ENCODE results near the gene MMD.
"Not testable (repeated sequence)": the region's sequence is repeated elsewhere in the genome, so short reads cannot be mapped to it uniquely, and the experiment has no call there.

Gene MMD

GRCh38 chr17:55421179-55421934, at the start of gene MMD:
Gene MMD, minus strand, starts transcription at chr17:55421835. Its CDS starts 140 bp downstream, at chr17:55421695.
- no peak for DNase-seq (ENCODE audit: low read depth in 2 of 2)

DNA sequence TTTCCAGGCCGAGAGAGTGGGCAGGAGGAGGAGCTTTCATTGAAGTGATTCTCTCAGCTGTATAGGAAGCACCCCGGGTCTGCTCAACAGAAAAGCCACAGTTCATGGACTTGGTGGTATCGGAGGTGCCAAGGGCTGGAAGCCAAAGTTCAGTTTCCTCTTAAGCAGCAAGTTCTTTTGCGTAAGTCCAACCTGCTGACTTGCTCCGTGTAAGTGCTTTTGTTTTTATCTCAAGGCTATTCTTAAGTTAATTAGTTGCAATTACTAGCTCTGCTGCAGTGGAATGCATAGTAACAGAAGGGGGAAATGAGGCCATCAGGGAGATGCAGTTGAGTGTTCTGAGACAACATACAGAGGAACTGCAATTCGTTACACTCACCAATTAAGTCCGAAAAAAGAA, 45.0 kb upstream of the MMD start:
- DNase-seq (ENCODE audit: low read depth in 2 of 2): no peak

DNA sequence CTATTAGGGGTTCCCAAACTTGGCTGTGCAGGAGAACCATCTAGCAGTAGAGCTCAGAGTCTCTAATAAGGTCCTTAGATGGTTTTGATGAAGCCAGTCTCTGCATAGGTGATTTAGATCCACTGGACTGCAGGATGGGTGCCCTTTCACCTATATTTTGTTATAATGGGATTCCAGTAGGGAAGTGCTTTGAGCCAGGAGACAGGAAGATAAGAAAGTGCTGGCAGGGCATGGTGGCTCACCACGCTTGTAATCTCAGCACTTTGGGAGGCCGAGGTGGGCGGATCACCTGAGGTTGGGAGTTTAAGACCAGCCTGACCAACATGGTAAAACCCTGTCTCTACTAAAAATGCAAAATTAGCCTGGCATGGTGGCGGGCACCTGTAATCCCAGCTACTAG, 44.1 kb upstream of the MMD start:
- not testable (repeated sequence) for DNase-seq (ENCODE audit: low read depth in 2 of 2)

DNA sequence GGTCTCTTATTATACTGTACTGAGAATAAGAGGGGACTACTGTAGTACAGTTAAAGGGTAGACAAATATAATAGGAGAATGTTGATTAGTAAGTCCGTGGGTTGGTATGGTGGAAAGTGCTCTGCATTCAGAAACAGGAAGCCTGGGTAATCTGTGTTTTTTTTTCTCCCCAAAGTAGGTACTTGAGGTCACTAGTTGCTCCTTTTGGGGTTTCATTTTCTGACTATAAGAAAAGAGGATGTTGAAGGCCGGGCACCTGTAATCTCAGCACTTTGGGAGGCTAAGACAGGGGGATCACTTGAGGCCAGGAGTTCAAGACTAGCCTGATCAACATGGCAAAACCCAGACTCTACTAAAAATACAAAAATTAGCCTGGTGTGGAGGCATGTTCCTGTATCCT, 42.0 kb upstream of the MMD start:
- DNase-seq (ENCODE audit: low read depth in 2 of 2): no peak

GRCh38 chr17:55462711-55463110, 41.1 kb upstream of the MMD start:
- no peak for DNase-seq (ENCODE audit: low read depth in 2 of 2)

GRCh38 chr17:55462234-55462633, 40.6 kb upstream of the MMD start:
- DNase-seq (ENCODE audit: low read depth in 2 of 2): no peak

DNA sequence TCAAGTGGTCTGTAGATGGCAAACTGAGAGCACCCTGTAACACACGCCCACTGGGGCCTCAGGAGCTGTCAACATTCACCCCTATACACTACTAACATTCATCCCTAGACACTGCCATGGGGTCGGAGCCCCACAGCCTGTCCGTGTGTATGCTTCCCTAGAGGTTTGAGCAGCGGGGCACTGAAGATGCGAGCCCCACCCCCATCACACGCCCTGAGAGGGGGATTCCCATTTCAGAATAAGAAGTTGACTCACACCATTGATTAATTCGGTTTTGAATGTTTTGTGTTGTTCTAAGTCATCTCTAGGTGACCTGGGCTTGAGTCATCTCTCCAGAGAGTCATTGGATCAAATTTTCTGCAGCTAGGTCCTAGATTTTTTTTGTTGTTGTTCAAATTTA, 37.3 kb upstream of the MMD start:
- no peak for DNase-seq (ENCODE audit: low read depth in 2 of 2)

DNA sequence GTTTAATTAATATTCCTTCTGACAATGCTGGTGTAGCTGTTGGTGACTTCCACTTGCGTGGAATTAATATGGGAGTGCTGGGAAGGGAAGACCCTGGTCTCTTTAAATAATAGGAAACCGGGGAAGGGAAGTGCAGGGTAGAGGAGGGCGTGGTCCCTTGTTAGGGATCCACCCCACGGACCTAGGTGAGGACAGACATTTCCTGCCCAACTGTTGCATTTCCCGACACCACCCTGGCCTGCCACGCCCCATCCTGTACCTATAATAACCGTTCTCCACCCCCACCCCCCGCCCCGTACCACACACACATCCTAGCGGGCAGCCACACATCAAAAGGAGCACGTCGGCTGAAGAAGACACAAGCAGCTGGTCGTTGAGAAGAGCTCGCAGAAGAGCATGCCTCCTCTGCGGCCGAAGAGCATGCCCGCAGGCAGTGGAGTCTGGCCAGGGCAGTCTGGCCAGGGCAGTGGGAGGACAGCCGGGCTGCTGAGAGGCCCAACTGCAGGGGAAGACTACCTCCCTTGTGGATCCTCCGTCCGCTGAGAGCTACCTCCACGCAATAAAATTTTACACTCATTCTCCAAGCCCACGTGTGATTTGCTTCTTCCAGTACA, 36.8 kb upstream of the MMD start:
- DNase-seq (ENCODE audit: low read depth in 2 of 2): no peak

- DNase-seq (ENCODE audit: low read depth in 2 of 2): no peak
Observed at GRCh38 chr17:55456307-55457240, 34.9 kb upstream of the MMD start.

DNA sequence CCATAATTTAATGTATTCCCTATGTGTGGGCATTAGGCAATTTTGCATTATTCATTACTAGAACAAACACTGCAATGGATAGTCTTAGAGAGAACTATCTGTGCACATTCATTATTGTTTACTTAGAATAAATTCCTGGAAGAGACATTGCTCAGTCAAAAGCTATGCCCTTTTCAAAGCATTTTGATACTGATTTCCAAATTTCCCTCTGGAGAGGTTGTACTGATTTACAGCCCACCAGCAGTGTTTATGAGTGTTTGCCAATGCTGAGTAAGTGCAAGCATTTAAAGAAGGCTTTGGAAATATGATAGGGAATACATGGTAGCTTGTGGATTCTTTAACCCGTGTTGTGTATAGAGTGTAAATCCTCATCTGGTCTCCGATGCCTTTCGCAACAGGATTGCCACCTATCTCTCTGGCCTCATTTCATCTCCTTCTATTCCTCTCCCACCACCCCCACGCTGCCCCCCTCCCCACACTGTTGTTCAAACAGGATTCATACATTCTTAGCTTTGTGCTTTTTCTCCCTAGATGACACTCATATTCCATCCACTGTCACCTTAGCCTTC, 33.4 kb upstream of the MMD start:
- peak; percentile 95 to 96 for DNase-seq (ENCODE audit: low read depth in 2 of 2)

DNA sequence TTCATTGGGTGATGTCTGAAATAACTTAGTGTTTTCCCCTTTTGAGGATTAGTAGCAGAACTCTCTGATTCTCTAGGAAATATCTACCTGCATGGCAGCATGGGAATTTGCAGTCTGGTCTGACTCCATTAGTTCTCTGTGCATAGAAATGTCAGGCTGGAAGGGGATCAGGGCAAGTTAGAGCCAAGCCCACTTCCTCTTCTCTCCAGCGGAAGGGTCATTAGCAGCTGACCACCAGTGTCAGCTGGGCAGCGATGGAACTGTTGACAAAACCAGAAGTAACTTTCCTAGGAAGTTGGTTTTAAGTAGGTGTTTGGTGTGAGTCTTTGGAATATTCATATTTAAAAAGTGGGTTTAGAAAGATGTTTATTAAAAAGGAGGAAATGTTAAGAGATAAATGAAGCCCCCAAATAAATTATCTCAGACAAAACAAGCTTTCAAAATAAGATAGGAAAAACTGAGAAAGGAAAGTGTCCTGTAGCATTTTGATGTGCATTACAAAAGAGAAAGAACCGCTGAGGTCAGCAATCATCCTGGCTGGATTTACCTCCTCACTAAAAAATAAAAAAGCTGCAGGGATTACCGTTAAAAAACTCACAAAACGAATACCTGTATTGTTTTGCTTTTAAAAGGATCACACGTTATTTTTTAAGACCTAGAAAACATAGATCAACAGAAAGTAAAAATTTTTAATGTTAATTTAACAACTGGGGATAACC, 32.4 kb upstream of the MMD start:
- no peak for DNase-seq (ENCODE audit: low read depth in 2 of 2)

DNA sequence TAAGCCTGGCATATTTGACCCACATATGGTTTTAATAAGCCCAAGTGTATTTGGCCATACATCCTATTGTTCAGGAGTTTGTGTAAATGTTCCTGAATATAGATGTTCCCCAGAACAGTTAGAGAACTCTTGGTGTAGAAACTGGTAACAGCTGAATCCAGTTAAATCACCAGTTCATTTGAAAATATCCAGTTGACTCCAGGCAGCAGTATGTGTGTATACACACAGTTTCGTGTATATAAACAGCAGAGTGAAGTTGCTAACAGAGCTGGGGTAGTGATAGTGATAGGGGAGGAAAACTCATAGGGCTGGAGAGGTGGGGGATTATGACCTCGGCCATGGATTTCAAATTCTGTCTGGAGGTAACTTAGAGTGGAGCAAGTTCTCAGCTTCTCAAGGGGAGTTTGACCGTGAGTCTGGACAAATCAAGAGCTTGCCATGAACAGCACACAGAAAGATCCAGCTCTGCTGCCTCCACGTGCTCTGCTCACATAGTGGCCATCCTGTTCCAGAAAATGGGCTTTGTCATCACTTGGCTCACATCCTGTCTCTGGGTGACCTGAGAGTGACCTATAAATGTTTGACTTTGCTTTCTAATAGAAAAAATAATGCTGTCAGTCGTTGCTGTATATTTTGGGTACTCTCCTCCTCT, 30.6 kb upstream of the MMD start:
- DNase-seq (ENCODE audit: low read depth in 2 of 2): no peak

DNA sequence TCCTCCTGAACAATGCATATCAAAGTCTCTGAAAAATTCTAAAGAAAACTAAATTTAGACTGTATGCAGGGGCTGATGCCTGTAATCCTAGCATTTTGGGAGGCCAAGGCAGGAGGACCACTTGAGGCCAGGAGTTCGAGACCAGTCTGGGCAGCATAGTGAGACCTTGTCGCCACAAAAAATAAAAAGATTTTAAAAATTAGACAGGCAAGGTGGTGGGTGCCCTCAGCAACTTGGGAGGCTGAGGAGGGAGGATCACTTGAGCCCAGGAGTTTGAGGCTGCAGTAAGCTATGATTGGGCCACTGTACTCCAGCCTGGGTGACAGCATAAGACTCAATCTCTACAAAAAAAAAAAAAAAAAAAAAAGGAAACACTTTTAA, 30.1 kb upstream of the MMD start:
- no peak for DNase-seq (ENCODE audit: low read depth in 2 of 2)

- peak in 1 of 2 experiments; percentile 60 for DNase-seq (ENCODE audit: low read depth in 2 of 2)
Observed at GRCh38 chr17:55451203-55451641, 29.6 kb upstream of the MMD start.

- no peak for DNase-seq (ENCODE audit: low read depth in 2 of 2)
Observed at GRCh38 chr17:55450232-55450825, 28.7 kb upstream of the MMD start.

DNA sequence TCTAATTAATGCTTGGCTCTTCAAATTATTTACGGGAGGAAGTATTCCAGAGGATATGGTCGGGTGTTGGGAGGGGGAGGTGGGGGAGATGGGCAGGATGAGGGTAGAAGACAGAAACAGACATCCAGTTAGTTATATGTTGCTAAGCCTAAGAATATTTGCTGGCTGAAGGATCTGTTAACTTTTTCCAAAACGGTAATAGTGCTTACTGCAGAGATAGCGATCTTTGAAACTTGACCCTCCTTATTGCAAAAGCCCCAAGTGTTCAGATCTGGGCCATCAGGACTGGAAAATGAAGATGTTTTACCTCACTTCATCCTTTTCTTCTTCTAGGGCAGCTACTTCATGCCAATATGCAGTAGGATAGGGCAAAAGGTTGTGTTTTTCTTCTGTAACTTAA, 27.0 kb upstream of the MMD start:
- DNase-seq (ENCODE audit: low read depth in 2 of 2): no peak

DNA sequence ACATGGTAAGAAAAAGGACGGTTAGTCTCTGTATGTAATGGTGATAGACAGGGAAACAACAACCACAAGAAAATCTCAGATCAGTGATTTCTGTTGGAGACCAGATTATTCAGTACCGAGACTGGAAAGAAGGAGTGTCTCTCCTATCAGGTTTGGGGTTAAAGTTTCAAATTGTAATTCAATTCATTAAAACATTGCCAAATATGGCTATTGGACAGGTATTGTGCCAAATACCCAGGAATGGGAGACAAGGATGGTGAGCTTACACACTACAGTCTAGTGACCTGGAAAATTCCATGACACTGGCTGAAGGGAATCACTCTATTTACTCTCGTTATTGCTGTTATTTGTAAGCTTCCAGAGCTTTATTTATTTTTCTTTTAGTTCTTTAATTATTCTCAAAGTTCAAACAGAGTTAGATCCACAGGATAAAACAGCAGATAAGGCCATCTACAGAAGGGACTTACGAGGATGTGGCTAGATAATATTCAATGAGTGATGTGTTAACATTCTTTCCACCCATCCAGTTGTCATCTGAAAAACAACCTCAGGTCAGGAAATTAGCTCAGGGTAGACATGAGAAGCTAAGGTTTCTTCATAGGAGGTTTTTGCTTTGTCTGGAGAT, 25.1 kb upstream of the MMD start:
- no peak for DNase-seq (ENCODE audit: low read depth in 2 of 2)

DNA sequence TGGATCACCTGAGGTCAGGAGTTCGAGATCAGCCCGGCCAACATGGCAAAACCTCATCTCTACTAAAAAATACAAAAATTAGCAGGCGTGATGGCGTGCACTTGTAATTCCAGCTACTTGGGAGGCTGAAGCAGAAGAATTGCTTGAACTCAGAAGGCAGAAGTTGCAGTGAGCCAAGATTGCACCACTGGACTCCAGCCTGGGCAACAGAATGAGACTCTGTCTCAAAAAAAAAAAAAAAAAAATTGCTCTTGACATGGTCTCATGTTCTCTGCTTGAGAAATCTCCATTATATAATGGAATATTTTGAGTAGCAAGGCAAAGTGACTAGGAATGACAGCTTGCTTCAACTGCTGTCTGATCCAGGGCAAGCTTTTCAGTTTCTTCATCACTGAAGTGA, 24.4 kb upstream of the MMD start:
- not testable (repeated sequence) for DNase-seq (ENCODE audit: low read depth in 2 of 2)

- no peak for DNase-seq (ENCODE audit: low read depth in 2 of 2)
Observed at GRCh38 chr17:55444471-55445441, 23.1 kb upstream of the MMD start.
